Psoas muscle (tissue), 8 donors: ENCODE results near the gene CCDC93. TPM values are rescaled to one million over a fixed set of nuclear protein-coding genes. Genes with fewer than 3 reads are reported as not detected.

ENCODE experiments used
- ATAC-seq, 4 donors: fragments of 200-7000 bp; cut with Tn5 transposase; one replicate each; pipeline ENCODE4 v1.9.1; 2020; ENCODE audit warnings: moderate library complexity in 3 of 4, mild to moderate bottlenecking in 2 of 4
- DNase-seq, 2 donors: peaks; one replicate each; pipeline ENCODE4 v3.0.0-alpha.2; 2020
- H3K27ac ChIP-seq: fragments of 200-600 bp; one replicate; pipeline ENCODE4 v1.8.0; 2022
- H3K27me3 ChIP-seq, 3 donors: fragments of 200-600 bp in 1 of 3; one replicate each; pipeline versions ENCODE4 v1.6.1 to v1.8.0; 2013 to 2022; ENCODE audit warnings: low read length in 2 of 3, mild to moderate bottlenecking in 2 of 3, moderate library complexity in 1 of 3; ENCODE audit not compliant: insufficient read depth in 3 of 3
- H3K36me3 ChIP-seq, 2 donors: fragments of 200-600 bp in 1 of 2; one replicate each; pipeline versions ENCODE4 v1.6.1 to v1.8.0; 2013 to 2022; ENCODE audit warnings: low read depth in 1 of 2, mild to moderate bottlenecking in 1 of 2, moderate library complexity in 1 of 2; ENCODE audit not compliant: insufficient read depth in 1 of 2
- H3K4me1 ChIP-seq: fragments of 200-600 bp; one replicate; pipeline ENCODE4 v1.8.0; 2022
- H3K4me3 ChIP-seq: fragments of 200-600 bp; one replicate; pipeline ENCODE4 v1.8.0; 2022; ENCODE audit warnings: mild to moderate bottlenecking
- H3K9me3 ChIP-seq: fragments of 200-600 bp; one replicate; pipeline ENCODE4 v1.8.0; 2022
- WGBS, 3 donors: extraction: QIAGEN DNeasy Blood & Tissue Kit; methylation state at CpG; one replicate each; pipeline versions ENCODE4 v1.1.6 to v1.1.7; 2013; 5-methylcytosine and 5-hydroxymethylcytosine counted together
- intact Hi-C, 2 donors: fragments of 100-400 bp; cut with DNase I; formaldehyde crosslinking; loops; one replicate each; pipeline versions ENCODE4 v1.11.0 to v1.14.2; 2022
- polyA plus RNA-seq, 3 donors: library from polyadenylated mRNA; stranded (reverse); fragments of 200-250 nt; gene quantifications; one replicate each; pipeline ENCODE4 v1.2.3, GENCODE V29; 2013
- total RNA-seq, 4 donors: library from RNA; stranded (reverse); fragmentation: NEBNext Ultra II Directional in 2 of 4; extraction: Animal tissue kit (Norgen Biotek cat#: 25700) in 2 of 4; gene quantifications; one replicate each; pipeline versions ENCODE4 v1.2.1 to v1.2.4, GENCODE V29; 2021 to 2023
- TF ChIP-seq, protein P1 (sequence below): fragments of 200-600 bp; IDR thresholded peaks from one replicate; pipeline ENCODE4 v1.8.0; 2022; ENCODE audit warnings: antibody characterized with exemption
- donor health status: healthy with polysubstance abuse.
- donor health status: DM: no; HTN: no; CAD: no; lungs with moderate emphysema.
- donor health status: Bipolar disorder and iron deficiency.
- donor health status: healthy.
- donor health status: DM: yes; HTN: yes; CAD: no.
- donor health status: DM: no; HTN: no; CAD: no.
- donor health status: DM: no; HTN: no; CAD: no.
- donor health status: DM: yes; HTN: yes; CAD: no.

CCDC93 gene
- total and polyA plus RNA-seq, 7 donors: 6.7 to 15.5 (median 12.4) TPM

DNA sequence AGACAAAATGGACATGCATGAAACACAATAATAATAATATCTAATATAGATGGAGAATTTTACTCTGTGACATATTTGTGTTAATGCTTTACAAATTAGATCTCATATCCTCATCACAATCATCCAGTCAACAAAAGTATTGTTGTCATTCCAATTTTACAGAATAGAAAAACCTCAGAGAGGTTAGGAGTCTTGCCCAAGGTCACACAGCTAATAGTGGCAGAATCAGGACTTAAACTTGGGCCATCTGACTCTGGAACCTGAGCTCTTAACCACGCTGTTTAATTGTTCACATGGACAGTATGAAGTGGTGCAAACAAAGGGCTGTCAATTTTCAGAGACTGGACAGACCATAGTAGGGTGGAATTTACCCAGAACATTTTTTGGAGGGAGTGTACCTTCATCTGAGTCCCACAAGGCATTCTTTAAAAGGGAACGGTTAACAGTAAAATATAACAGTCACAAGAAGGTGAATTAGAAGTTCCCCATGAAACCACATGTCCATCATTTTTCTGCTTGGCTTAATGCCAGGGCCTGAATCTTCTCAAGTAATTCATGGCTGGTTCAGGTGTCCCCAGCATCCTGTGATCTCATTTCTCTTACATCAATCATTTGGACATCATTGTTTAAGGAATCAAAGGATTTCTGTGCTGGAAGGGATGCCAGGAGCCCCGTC lies 35.4 kb upstream of the CCDC93 start:
- 48 to 49% (median 49%) methylated on average over 3 of the region's 3 CpGs for WGBS, 3 donors
- Histone ChIP-seq H3K27me3 (peaks cover 0 to 18% (median 0%) of the 10 kb centered on the region in 3 donors), H3K4me3 (no peak overlapping the region)

DNA sequence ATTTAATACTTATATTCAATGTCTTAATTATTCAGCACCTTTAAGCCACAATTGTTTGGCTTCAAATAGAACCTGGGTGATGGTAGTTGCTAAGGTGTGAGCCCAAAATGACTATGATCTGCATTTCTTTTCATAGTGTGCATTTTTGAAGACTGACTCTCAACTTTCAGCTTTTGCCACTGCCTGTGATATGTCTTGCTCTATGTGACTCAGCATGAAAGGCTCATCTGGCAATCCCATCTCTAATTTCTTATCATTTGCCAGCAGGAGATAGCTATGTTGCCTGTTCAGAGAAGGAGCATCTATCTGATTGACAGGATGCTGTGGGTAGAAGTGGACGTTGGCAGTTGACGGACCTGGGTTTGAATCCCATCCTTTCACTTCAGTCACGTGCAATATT lies 34.5 kb upstream of the CCDC93 start:
- no peak overlapping the region for H3K27ac ChIP-seq
- peaks cover 0 to 24% (median 0%) of the 10 kb centered on the region in 3 donors for H3K27me3 ChIP-seq
- TF ChIP-seq, protein P1, sequence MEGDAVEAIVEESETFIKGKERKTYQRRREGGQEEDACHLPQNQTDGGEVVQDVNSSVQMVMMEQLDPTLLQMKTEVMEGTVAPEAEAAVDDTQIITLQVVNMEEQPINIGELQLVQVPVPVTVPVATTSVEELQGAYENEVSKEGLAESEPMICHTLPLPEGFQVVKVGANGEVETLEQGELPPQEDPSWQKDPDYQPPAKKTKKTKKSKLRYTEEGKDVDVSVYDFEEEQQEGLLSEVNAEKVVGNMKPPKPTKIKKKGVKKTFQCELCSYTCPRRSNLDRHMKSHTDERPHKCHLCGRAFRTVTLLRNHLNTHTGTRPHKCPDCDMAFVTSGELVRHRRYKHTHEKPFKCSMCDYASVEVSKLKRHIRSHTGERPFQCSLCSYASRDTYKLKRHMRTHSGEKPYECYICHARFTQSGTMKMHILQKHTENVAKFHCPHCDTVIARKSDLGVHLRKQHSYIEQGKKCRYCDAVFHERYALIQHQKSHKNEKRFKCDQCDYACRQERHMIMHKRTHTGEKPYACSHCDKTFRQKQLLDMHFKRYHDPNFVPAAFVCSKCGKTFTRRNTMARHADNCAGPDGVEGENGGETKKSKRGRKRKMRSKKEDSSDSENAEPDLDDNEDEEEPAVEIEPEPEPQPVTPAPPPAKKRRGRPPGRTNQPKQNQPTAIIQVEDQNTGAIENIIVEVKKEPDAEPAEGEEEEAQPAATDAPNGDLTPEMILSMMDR: no peak
- intact Hi-C loops: loop anchor here in 1 of 2 donors (5.0 kb wide), 1 partner anchor 809 kb away; no protein-coding TSS in a partner anchor
- H3K4me1 ChIP-seq: no peaks in the 10 kb centered on the region
- DNase-seq (no peak), ATAC-seq (no peak)
- H3K36me3 ChIP-seq: no peaks in the 10 kb centered on the region
- WGBS, 3 donors: 79 to 81% (median 80%) methylated on average over 3 of the region's 3 CpGs
- no peak overlapping the region for H3K4me3 ChIP-seq
- no peaks in the 10 kb centered on the region for H3K9me3 ChIP-seq

More for the DNA sequence above, 35.4 kb upstream of the CCDC93 start:
- H3K9me3 ChIP-seq: no peaks in the 10 kb centered on the region
- H3K27ac ChIP-seq: no peak overlapping the region
- intact Hi-C loops: loop anchor here in 1 of 2 donors (5.0 kb wide), 1 partner anchor 808 kb away; no protein-coding TSS in a partner anchor
- TF ChIP-seq, protein P1: no peak
- no peak for ATAC-seq
- no peaks in the 10 kb centered on the region for H3K36me3 ChIP-seq
- H3K4me1 ChIP-seq: no peaks in the 10 kb centered on the region
- no peak for DNase-seq

GRCh38 chr2:118047380-118047826 lies 33.5 kb upstream of the CCDC93 start:
- Histone ChIP-seq H3K27me3 (peaks cover 0 to 19% (median 0%) of the 10 kb centered on the region in 3 donors), H3K9me3 (no peaks in the 10 kb centered on the region), H3K36me3 (no peaks in the 10 kb centered on the region), H3K27ac (no peak overlapping the region), H3K4me1 (no peaks in the 10 kb centered on the region), H3K4me3 (no peak overlapping the region)
- TF ChIP-seq, protein P1: no peak
- ATAC-seq (no peak), DNase-seq (no peak)
- intact Hi-C loops: loop anchor here in 1 of 2 donors (5.0 kb wide), 1 partner anchor 810 kb away; no protein-coding TSS in a partner anchor
- 59 to 68% (median 62%) methylated on average over 3 of the region's 3 CpGs for WGBS, 3 donors

GRCh38 chr2:118046634-118047210 lies 32.9 kb upstream of the CCDC93 start:
- Histone ChIP-seq H3K4me3 (no peak overlapping the region), H3K27me3 (peaks cover 0 to 19% (median 0%) of the 10 kb centered on the region in 3 donors), H3K36me3 (no peaks in the 10 kb centered on the region), H3K9me3 (no peaks in the 10 kb centered on the region), H3K4me1 (no peaks in the 10 kb centered on the region), H3K27ac (no peak overlapping the region)
- intact Hi-C loops: loop anchor here in 1 of 2 donors (5.0 kb wide), 1 partner anchor 811 kb away; no protein-coding TSS in a partner anchor
- peak in 1 of 4 donors; percentile 71 for ATAC-seq
- TF ChIP-seq, protein P1: peak; percentile 55
- 9 to 12% (median 11%) methylated on average over 4 of the region's 4 CpGs for WGBS, 3 donors
- DNase-seq: no peak
